Fibroblast of lung (primary cell): ENCODE results near the gene CHI3L2. TPM values are rescaled to one million over a fixed set of nuclear protein-coding genes. Genes with fewer than 3 reads are reported as not detected.

ENCODE experiments used
- DNase-seq, 2 donors: peaks; one replicate each; pipeline versions ENCODE4 v3.0.0 to v3.0.0-alpha.2; 2010; ENCODE audit warnings: low read depth in 2 of 2
- H2AFZ ChIP-seq: 2 replicates; pipeline ENCODE4 v1.5.1; 2012; ENCODE audit warnings: low read length, control low read depth, inconsistent platforms
- H3K27ac ChIP-seq: 2 replicates; pipeline ENCODE4 v1.5.1; 2011; ENCODE audit warnings: low read length, control low read depth; ENCODE audit not compliant: insufficient read depth
- H3K27me3 ChIP-seq: 2 replicates; pipeline ENCODE4 v1.5.1; 2011; ENCODE audit warnings: mild to moderate bottlenecking, low read length; ENCODE audit not compliant: control insufficient read depth, insufficient read depth
- H3K36me3 ChIP-seq: 2 replicates; pipeline ENCODE4 v1.5.1; 2011; ENCODE audit warnings: low read length; ENCODE audit not compliant: control insufficient read depth, insufficient read depth
- H3K4me1 ChIP-seq: 2 replicates; pipeline ENCODE4 v1.5.1; 2011; ENCODE audit warnings: low read length; ENCODE audit not compliant: control insufficient read depth, insufficient read depth; ENCODE audit errors: extremely low read depth
- H3K4me2 ChIP-seq: 2 replicates; pipeline ENCODE4 v1.5.1; 2011; ENCODE audit warnings: low read length, control low read depth; ENCODE audit not compliant: insufficient read depth; ENCODE audit errors: extremely low read depth
- H3K4me3 ChIP-seq, 4 experiments: fragments of 200-600 bp in 1 of 4; sonication (generic) in 1 of 4; replicated peaks in 1 of 4; 2 replicates each; pipeline ENCODE4 v1.5.1; 2011 to 2016; ENCODE audit warnings: low read length in 4 of 4, low read depth in 3 of 4, mild to moderate bottlenecking in 3 of 4, control low read depth in 2 of 4, inconsistent platforms in 1 of 4, mixed read lengths in 1 of 4; ENCODE audit not compliant: insufficient read depth in 1 of 4; ENCODE audit errors: control extremely low read depth in 1 of 4
- H3K79me2 ChIP-seq: 2 replicates; pipeline ENCODE4 v1.5.1; 2012; ENCODE audit warnings: mild to moderate bottlenecking, low read length, inconsistent platforms; ENCODE audit not compliant: control insufficient read depth, insufficient read depth
- H3K9ac ChIP-seq: 2 replicates; pipeline ENCODE4 v1.5.1; 2011; ENCODE audit warnings: mild to moderate bottlenecking, low read length, control low read depth; ENCODE audit not compliant: insufficient read depth
- H3K9me3 ChIP-seq: 2 replicates; pipeline ENCODE4 v1.5.1; 2012; ENCODE audit warnings: low read depth, low read length; ENCODE audit not compliant: control insufficient read depth, insufficient read depth
- H4K20me1 ChIP-seq: 2 replicates; pipeline ENCODE4 v1.5.1; 2011; ENCODE audit warnings: low read length; ENCODE audit not compliant: control insufficient read depth, insufficient read depth; ENCODE audit errors: extremely low read depth
- CTCF ChIP-seq, 2 donors: IDR thresholded peaks in 1 of 2; conservative IDR thresholded peaks in 1 of 2; 1 replicate in 1 of 2; 2 replicates in 1 of 2; pipeline ENCODE4 v1.5.1; 2011 to 2012; ENCODE audit warnings: low read length in 2 of 2, control low read depth in 1 of 2, inconsistent platforms in 1 of 2, low read depth in 1 of 2, mild to moderate bottlenecking in 1 of 2
- EZH2 ChIP-seq: IDR thresholded peaks from 2 replicates; pipeline ENCODE4 v1.5.1; 2012; ENCODE audit warnings: low read length, control low read depth, mild to moderate bottlenecking; ENCODE audit errors: missing control alignments
- polyA plus RNA-seq, 2 donors: library from polyadenylated mRNA; depleted of rRNA in 1 of 2; stranded (reverse) in 1 of 2; unstranded in 1 of 2; fragments of >200 nt; gene quantifications; 2 replicates each; pipeline ENCODE4 v1.2.1, GENCODE V29; 2011 to 2012; ENCODE audit warnings: missing spikeins in 1 of 2
- total RNA-seq: library from RNA; depleted of rRNA; stranded (reverse); fragments of >200 nt; gene quantifications from 2 replicates; pipeline ENCODE4 v1.2.1, GENCODE V29; 2014

Gene CHI3L2
- total and polyA plus RNA-seq, 2 donors (not counting 1 experiment from before 2014, with no cell fraction given), result 1.5 to 3.8 TPM

GRCh38 chr1:111183308-111184069 lies 44.0 kb upstream of the CHI3L2 start:
- Histone ChIP-seq H3K4me2 (no peak overlapping the region), H2AFZ (no peak overlapping the region), H3K36me3 (peaks cover 4% of the 10 kb centered on the region), H3K9me3 (no peaks in the 10 kb centered on the region), H4K20me1 (no peaks in the 10 kb centered on the region), H3K79me2 (no peaks in the 10 kb centered on the region), H3K9ac (no peak overlapping the region), H3K4me1 (no peaks in the 10 kb centered on the region), H3K27ac (no peak overlapping the region), H3K27me3 (no peaks in the 10 kb centered on the region), H3K4me3 (no peak overlapping the region)
- DNase-seq, result no peak
- TF ChIP-seq CTCF (conservative IDR thresholded peaks at IDR 0.05 in 1 of 2, IDR thresholded peaks at IDR 0.05 in 1 of 2; ENCODE audit: low read depth in 1 of 2, low read length in 2 of 2), result no peak
- TF ChIP-seq EZH2, result no peak

- no peaks in the 10 kb centered on the region for H3K9me3 ChIP-seq
- no peak for DNase-seq
- H3K9ac ChIP-seq, result no peak overlapping the region
- H3K79me2 ChIP-seq, result no peaks in the 10 kb centered on the region
- no peak for TF ChIP-seq EZH2
- no peak for TF ChIP-seq CTCF (conservative IDR thresholded peaks at IDR 0.05 in 1 of 2, IDR thresholded peaks at IDR 0.05 in 1 of 2; ENCODE audit: low read depth in 1 of 2, low read length in 2 of 2)
- no peaks in the 10 kb centered on the region for H3K27me3 ChIP-seq
- no peaks in the 10 kb centered on the region for H4K20me1 ChIP-seq
- no peak overlapping the region for H3K4me3 ChIP-seq
- no peaks in the 10 kb centered on the region for H3K4me1 ChIP-seq
- no peak overlapping the region for H3K4me2 ChIP-seq
- no peak overlapping the region for H3K27ac ChIP-seq
- no peak overlapping the region for H2AFZ ChIP-seq
- H3K36me3 ChIP-seq, result peaks cover 4% of the 10 kb centered on the region
Observed at GRCh38 chr1:111184663-111185062, 42.9 kb upstream of the CHI3L2 start.

- Histone ChIP-seq H3K27ac (peak overlapping the region; percentile 67), H3K4me1 (peaks cover 33% of the 10 kb centered on the region), H4K20me1 (no peaks in the 10 kb centered on the region), H3K27me3 (no peaks in the 10 kb centered on the region), H3K9ac (no peak overlapping the region), H3K9me3 (no peaks in the 10 kb centered on the region), H3K4me2 (peak overlapping the region; percentile 39), H3K79me2 (no peaks in the 10 kb centered on the region), H3K4me3 (peak overlapping the region in 2 of 4 experiments; percentile 6 to 25), H2AFZ (no peak overlapping the region), H3K36me3 (peaks cover 4% of the 10 kb centered on the region)
- DNase-seq, result peak; percentile 55 to 96
- no peak for TF ChIP-seq EZH2
- no peak for TF ChIP-seq CTCF (conservative IDR thresholded peaks at IDR 0.05 in 1 of 2, IDR thresholded peaks at IDR 0.05 in 1 of 2; ENCODE audit: low read depth in 1 of 2, low read length in 2 of 2)
Observed at GRCh38 chr1:111190931-111191451, 36.5 kb upstream of the CHI3L2 start.
